Fibroblast of peridontal ligament (primary cell): ENCODE measurements around the gene PDLIM4.

Experiments
- DNase-seq: peaks from one replicate; pipeline ENCODE4 v3.0.0-alpha.2; 2010; ENCODE audit errors: extremely low read depth

The PDLIM4 gene

DNA sequence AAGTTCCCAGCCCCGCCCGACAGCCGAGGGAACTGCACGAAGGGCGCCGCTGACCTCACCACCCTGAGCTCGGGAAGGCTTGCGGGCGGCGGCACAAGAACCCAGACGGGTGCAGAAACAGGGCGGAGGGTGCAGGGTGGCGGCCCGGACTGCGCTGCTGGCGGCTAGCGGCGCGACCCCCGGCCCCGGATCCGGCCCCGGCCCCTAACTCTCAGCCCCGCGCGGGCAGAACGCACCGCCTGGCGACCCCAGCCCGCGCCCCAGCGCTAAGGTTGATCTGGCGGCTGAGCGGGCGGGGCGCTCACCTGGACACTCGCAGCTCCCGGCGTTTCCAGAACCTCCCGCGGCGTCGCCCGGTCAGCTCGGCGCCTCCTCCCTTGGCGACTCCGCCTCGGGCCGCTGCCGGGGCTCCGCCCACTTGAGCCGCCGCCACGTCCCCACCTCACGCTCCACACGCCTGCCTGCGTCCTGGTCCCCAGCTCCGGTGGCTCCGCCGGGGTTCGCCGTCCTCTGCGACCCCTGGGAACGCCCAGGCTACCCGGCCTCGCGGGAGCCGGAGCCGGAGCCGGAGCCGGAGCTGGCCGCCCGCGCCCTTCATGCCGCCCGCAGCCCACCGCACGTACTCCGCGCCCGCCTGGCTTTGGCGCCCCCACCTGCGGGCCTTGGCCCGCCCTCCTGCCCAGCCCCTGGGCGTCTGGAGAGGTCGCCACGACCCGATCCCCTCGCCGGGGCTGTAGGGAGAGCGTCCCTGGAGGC lies 29.8 kb upstream of the PDLIM4 start, which contains the start of gene P4HA2:
Gene P4HA2, minus strand, starts transcription at position 369 of the 756 bp plus-strand sequence. CDS start 9,227 bp downstream, outside the sequence.
- DNase-seq = peak; percentile 59

DNA sequence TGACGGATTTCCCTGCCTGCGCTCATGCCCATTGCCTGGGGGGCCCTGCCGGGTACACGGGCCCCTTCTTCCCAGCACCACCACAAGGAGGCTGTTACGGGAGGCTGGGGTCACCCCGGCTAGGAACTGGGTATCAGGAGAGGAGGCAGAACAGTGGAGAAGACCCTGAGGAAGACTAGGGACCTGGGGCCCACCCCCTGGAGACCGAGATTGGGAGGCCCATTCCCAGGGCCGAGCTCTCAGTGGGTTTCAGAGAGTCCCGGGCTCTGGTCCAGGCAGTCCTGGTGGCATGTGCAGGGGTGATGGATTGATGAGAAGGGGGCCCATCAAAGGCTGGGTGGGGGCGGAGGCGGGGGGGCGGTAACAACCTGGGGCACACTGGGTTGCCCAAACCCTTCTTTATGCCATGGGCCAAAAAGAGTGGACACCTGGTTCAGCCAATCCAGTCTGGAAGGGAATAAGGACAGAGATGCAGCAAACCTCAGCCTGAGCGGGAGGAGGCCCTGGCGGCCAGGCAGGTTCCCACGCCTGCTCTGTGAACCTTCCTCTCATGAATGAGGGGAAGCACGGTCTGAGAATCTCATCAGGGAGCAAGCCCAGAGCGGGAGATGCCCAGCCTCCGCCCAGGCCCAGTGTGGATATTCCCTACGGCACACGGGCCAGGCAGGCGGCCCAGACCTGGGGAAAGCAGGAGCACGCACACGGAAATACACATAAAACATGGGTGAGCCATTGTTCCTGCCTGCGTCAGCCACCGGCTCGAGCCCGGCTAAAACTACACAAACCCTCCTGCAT lies 29.1 kb upstream of the PDLIM4 start:
- DNase-seq = no peak

DNA sequence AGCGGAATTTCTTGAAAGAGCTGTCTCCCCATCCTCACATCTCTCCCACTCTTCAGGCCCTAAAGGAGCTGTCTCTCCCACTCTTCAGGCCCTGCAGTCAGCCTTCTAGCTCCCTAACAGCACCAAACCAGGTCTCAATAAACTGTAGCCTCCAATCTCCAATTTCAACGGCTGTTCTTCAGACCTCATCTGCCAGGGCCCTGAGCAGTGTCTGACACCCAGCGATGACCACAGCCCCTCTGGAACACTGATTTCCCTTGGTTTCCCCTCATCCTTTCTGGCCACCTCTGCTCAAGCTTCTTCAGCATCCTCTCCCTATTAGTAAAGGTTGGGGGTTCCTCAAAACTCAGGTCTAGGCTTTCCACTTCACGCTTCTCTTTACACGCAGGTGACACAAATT lies 28.3 kb upstream of the PDLIM4 start:
- DNase-seq = no peak

DNA sequence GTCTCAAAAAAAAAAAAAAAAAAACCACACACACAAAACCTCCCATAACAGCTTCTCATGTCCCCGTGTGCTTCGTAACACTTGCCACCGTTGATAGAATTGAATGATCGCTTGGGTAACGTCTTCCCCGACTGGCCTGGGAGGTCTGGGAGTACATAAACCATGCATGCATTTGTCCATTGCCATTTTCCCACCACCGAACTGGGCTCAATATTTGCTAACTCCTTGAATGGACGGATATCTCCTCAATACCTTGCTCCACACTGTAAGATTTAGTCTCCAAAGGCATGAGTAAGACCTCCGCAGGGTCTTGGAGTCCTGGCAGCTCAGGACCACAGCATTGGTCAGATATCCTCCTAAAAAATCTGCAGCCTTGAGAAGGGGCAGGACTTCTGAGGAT lies 26.6 kb upstream of the PDLIM4 start:
- no peak for DNase-seq

DNA sequence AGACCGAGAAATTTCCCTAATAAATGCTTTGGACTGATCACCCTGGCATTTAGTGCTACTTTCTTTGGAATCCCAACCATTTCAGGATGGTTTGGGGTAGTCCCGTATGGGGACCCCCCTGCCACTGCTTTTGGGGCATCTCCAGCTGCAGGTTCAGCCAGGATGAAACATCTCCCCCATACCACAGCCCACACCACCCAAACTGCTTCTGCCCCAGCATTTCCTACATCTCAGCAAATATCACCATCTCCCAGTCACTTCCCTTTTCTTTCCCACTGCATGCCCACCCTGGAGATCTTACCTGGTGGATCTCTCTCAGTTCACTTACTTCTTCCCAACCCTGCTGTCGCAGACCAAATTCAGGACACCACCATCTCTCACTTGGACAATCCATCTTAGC lies 25.0 kb upstream of the PDLIM4 start:
- DNase-seq = no peak

DNA sequence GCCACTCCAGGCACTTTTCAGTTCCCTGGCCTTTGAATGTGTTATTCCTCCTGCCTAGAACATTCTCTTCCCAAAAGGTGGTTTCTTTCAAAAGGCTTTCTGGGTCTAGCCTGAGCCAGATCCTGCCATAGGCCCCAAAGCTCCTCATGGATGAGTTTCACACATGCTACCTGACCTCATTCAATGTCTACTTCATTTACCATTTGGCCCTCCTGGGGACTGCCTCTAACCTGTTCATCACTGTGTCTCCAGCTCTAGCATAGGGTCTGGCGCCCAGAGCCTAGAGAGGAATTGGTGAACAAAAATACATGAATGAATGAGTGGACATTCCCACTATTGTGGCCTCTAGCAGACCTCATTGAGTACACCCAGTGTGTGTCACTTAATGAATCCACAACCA lies 24.4 kb upstream of the PDLIM4 start:
- DNase-seq = no peak

DNA sequence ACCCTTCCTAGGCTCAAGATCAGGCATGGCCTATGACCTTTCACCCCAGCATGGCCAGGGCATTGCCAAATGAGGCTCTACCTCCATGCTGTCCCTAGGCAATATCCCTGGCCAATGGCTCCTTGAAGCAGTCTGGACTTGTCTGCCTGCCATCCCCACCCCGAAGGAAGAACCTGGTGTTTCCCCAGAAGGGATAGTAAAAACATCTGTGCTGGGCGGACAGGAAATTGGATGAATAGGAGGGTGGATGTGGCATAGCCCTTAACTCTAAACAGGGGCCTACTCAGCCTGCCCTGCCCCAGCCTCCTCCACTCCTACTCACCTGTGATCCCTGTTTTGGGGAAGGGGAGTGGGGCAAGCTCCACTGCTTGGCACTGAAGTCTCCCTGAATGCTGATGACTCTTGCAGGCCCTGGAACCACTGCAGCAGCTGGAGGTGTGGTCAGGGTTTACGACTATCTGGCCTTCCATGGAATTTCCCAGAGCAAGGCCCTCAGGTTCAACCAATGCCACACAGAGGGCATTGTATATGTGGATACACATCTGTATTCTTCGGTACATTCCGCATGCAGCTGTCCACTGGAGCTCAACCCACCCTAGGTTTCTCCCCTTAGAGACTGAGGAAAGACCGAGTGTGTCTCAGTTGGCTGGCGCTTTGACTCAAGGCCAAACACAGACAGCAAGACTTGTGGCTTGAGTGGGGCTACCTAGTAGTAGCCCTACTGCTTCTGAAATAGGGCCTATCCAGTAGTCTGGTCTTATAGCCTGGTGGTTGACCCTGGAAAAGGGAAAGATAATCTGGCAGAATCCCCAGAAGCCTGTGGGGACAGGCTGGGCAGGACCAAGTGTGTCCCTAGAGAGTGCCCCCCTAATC lies 23.4 kb upstream of the PDLIM4 start:
- DNase-seq = no peak

DNA sequence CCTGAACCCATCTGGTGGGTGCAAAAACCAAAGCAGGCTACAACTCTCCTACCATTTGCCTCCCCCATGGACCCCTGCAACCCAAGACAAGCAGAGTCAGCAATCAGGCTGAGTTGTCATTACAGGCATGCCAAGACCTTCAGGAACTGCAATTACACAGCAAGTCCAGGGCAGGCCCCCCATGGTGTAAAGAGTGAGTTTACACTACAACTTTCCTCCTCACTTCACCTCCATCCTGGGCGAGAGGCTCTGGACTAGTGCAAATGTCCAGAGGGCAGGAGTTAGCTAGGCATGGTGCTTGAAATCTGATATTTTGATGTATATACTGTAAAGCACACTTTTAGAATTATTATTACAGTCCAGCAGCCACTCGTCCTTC lies 22.8 kb upstream of the PDLIM4 start:
- DNase-seq = no peak

DNA sequence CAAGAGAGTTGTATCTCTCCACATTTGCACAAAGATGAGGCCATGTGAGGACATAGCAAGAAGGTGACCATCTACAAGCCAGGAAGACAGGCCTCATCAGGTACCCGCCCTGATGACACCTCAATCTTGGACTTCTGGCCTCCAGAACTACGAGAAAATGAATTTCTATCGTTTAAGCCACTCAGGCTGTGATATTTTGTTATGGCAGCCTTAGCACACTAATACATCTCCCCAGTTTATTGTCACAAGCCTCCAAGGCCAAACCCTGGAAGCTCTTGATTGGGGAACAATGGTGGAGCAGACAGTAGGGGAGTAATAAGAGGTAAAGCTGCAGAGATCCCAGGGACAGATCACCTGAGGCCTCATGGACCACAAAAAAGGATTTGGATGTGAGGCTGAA lies 22.2 kb upstream of the PDLIM4 start:
- no peak for DNase-seq

DNA sequence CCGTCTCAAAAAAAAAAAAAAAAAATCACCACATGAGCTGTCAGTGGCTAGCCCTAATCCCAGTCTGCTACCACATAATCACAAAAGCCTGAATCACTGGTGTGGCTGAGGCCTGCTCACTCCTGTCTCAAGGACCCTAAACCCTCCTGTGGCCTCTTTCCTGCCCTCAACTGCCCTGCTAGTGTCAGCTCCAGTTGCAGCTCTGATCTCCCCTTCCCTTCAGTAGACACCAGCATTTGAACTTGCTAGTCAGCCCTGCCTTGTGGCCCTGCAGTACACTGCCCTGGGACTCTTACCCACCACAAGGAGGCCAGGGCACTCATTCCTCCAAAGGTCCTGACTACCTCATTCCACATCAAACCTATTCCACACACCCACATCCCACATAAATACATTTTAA lies 20.4 kb upstream of the PDLIM4 start:
- no peak for DNase-seq

DNA sequence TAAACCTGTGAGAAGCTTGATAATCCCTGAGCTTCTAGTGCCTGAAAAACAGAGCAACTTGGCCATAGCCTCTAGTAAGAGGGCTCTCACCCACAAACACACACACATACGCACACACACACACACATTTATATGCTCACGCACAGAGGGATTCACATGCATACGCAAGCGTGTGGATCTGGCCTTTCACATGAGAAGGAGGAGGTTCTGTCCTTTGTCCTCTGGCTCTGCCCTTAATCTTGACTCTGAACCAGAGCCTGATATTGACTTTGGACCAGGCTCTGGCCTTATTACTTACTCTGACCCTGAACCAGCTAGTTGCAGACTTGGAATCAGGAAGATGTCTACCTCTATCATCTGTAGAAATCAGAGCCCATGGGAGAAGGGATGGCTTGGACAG lies 19.8 kb upstream of the PDLIM4 start:
- DNase-seq = no peak

DNA sequence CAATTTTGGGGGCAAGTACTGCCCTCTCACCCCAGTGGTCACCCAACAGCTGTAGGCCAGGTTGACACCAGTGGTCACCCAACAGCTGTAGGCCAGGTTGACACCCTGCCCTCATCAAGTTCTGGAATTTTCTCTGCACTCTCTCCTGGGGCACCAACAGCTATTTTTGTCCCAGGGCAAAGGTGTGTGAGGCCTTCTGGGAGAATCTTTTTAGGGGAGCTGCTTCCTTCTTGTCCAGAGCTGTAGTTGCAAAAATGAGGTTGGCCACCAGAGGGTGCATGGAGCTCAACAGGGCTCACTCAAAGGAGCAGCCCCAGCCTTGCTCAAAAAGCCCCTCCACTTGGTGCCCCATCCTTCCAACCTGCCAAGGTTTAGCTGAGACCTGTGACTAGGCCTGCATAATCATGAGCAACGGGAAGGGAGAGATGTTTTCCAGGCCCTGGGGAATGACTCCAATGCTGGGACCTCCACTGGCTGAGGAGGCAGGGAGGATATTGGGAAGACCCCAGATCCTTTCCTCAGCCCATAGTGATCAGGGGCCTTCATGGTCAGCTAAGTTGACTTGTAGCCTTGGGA lies 19.2 kb upstream of the PDLIM4 start:
- DNase-seq = peak; percentile 73

DNA sequence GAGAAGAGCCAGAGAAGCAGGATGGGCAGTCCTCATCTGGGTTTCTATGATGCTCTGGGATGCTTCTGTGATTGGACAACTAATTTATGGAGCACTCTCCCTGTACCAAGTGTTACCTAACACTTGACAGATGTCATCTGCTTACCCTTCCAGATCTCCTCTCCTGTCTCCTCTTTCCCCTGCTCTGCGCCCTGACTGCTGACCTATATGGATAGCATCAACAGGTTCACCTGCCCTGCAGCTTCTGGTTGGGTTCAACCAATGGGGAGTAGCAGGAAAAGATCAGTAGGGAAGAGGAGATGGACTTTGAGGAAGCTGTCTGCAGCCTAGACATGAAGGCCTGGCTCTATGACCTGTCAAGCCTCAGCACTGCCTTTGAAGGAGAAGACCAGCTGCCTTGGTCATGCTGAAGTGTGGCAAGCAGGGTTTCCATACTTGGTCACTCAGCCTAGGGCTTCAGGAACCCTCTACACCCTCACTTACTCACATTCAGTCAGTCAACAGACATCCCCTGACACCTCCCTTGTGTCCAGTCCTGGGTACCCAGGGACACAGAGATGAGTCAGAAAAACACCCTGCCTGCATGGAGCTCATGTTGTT lies 18.5 kb upstream of the PDLIM4 start:
- DNase-seq = no peak

DNA sequence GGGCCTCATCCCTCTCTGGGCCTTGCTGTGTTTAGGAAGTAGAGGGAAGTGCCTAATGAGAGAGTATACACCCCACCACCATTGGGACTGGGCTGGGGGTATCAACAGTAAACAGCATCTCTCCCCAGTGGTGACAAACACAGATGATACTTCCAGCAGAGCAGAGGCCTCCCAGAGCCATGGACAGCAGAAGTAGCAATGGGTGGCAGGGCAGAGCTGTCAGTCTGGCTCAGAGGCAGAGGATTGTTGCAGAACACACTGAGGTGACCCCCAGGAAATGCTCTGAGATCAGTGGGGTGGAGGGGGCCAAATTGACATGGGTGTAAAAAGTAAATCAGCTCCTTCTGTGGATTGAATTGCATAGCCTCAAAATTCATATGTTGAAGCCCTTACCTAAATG lies 17.7 kb upstream of the PDLIM4 start:
- DNase-seq = no peak

DNA sequence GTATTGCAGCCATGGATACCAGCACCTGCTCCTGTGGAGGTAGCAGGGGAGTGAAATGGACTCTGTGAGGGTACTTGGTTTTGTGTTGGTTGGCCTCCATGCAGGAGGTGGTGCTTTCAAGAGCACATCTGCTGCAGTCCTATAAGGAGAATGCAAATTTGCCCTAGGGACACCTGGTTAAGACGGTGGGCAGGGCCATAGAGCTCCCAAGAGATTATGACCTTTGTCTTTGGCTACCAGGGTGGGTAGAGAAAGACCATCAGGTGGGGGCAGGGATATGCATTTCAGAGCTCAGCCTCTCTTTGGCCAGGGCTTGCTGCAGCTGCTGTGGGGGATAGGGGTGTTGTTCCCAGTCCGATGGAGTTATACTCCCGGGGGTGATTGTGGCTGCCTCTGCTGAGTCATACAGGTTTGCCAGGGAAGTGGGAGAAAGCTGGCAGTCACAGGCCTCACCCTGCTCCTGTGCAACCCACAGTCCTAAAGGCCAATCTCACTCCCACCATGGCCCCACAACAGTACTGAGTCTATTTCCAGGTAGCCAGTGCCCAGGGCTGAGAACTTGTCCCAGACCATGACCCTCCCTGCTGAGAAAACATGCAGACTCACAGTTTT lies 14.0 kb upstream of the PDLIM4 start:
- DNase-seq = no peak

DNA sequence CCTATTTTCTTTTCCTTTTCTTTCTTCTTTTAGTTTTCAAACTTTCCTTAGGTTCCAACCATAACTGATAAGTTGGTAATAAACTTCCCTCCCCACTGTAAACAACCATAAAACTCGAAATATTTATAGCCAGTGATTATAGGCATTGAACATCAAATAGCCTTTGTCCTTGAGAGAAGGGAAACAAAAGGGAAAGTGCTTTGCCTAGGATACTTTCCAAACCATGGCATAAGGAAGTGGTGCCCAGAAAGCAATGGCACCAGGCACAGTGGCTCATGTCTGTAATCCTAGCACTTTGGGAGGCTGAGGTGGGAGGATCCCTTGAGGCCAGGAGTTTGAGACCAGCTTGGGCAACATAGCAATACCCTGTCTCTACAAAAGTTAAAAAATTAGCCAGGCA lies 11.9 kb upstream of the PDLIM4 start:
- DNase-seq = no peak

DNA sequence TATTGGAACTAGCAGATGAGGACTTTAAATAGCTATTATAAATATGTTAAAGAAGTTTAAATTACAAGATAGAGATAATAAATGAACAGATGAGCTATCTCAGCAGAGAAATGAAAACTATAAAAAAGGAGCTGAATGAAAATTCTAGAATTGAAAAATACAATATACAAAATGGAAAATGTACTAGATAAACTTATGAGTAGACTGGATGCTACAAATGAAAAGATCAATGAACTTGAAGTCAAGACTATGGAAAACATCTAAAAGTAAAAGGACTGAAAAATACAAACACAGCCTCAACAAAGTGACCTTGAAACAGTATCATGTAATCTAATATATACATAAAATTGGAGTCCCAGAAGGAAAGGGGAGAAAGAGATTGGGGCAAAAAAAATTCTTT lies 10.7 kb upstream of the PDLIM4 start:
- DNase-seq = no peak

DNA sequence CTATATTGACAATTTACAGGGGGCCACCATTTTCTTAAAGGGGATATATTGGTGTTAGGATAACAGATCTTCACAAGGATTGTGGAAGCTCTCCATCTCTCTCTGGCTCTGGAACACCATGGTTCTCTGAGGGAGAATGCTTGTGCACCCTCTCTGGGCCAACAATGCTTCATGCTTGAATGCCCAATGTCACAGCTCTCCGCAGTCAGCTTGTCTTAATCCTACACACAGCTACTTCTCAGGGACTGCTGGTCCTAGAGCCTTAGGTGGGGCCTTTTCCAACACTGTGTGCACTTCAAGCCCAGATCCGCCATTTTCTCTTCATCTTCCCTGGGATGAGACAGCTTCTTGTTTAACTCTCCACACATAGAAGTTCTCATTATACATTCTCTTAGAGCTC lies 6.9 kb upstream of the PDLIM4 start:
- DNase-seq = no peak

DNA sequence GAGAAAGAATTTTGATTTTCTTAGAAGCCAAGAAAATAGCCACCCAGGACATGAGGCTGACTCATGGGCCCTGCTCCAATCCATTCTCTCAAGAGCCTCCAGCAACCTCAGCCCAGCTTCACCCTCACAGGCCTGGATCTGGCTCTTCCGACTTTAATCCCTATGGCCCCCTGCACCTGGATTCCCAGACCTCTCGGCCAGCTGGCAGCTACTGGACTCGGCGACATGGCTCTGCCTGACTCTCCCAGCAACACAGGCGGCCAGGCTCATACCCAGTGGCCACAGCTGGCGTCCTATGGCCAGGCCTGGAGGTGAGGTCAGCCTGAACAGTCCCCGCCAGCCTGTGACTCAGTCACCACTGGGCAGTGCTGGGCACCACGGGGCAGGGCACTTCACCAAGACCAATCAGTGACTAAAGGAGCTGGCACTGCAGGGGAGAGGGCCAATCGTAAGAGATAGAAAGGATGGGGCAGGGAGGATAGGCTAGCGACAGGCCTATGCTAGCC lies 6.2 kb upstream of the PDLIM4 start:
- DNase-seq = peak; percentile 29

DNA sequence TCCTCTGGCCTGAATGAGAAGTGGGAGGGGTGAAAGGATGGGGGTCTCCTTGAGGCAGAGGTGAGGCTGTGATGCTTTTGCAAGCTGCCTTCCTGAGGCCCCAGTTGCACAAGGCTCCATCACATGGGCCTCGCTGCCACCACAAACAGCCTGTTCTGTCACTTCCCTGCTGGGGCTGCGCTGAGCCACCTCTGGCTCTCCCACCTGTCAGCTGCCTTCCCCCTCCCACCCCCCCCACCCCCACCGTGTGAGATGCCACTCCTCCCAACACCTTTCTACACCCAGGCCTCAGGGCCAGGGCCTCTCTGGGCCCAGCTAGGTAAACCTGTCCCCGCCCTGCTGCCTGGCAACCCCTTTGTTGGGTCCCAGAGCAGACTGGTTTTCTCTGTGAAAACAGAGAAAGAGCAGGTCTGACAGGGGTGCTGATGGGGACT lies 4.5 kb upstream of the PDLIM4 start:
- no peak for DNase-seq
